ENCODE measurements around the gene WFDC2.

WFDC2 gene

DNA sequence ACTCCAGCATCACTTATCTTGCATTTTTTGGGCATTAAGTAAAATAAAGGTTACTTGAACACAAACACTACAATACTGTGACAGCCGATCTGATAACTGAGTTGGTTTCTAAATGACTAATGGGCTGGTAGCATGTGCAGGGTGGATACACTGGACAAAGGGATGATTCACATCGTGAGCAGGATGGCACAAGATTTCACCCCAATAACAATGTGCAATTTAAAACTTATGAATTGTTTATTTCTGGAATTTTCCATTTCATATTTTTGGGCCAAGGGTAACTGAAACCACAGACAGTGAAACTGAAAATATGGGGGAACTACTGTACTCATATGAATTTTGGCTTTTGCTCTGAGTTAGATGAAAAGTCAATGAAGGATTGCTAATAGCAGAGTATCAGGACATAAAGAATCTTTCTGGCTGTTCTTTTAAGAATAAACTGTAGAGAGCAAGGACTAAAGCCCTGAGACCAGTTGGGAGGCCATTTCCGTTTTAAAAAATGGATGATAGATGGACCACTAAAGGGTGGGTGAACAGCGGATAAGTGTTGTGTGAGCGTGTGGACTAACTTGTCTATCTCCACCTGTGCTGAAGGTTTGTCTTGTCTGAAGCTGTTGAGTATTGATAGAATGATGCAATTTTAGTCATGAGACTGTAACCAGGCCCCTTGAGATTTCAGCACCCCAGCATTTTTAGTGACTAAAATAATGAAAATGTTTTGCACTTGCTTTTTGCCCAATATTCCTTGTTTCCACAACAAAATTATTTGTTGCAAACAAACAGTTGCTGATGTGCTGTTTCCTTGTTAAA lies 37.7 kb downstream of the WFDC2 start:
- TF ChIP-seq, protein P1, sequence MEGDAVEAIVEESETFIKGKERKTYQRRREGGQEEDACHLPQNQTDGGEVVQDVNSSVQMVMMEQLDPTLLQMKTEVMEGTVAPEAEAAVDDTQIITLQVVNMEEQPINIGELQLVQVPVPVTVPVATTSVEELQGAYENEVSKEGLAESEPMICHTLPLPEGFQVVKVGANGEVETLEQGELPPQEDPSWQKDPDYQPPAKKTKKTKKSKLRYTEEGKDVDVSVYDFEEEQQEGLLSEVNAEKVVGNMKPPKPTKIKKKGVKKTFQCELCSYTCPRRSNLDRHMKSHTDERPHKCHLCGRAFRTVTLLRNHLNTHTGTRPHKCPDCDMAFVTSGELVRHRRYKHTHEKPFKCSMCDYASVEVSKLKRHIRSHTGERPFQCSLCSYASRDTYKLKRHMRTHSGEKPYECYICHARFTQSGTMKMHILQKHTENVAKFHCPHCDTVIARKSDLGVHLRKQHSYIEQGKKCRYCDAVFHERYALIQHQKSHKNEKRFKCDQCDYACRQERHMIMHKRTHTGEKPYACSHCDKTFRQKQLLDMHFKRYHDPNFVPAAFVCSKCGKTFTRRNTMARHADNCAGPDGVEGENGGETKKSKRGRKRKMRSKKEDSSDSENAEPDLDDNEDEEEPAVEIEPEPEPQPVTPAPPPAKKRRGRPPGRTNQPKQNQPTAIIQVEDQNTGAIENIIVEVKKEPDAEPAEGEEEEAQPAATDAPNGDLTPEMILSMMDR (IDR thresholded peaks at IDR 0.05): no peak

DNA sequence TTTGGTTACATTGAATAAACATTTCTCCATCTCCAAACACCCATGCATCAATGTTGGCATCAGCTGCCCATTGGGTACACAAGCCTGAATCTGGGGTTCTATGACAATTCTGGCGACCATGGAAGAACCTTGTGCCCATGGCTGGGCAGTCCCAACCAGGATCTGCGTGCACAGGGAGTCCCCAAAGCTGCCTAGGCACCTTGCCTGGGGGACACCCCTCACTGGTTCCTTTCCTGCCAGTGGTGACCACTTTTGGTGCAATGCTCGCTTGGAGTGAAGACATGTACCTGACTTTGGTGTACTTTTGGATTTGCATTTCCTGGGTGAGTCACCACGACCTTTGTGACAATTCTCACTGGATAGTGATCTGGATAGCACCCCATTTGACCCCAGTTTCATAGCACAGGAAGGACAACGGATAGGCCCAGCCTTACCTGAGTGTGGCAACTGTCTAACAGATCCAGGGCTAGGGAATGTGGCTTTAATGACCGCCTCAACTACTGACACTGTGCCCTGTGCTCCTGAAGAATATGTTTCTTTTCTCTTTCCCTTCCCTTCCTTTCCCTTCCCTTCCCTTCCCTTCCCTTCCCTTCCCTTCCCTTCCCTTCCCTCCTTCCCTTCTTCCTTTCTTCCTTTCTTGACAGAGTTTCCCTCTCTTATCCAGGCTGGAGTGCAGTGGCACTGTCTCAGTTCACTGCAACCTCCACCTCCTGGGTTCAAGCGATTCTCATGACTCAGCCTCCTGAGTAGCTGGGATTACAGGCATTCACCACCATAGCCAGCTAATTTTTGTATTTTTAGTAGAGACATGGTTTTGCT lies 38.7 kb downstream of the WFDC2 start:
- TF ChIP-seq, protein P1 (IDR thresholded peaks at IDR 0.05): no peak

DNA sequence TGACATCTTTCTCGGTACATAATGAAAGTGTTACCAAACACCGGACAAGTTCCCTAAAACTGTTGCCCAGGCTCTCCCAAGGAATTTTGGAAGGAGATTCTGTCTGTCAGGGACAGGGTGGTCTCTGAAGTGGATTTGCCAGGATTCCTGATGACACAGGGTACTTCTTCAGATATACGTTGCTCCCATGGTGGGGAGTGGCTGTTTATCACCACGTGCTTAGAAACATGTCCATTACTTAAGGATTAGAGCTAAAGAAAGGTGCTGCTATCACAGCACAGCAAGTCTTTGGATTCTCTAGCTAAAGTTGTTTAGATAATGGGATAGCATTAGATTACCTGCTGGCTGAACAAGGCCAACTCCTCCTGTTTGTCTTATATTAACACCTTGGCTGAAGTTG lies 39.5 kb downstream of the WFDC2 start:
- TF ChIP-seq, protein P1 (IDR thresholded peaks at IDR 0.05): no peak

DNA sequence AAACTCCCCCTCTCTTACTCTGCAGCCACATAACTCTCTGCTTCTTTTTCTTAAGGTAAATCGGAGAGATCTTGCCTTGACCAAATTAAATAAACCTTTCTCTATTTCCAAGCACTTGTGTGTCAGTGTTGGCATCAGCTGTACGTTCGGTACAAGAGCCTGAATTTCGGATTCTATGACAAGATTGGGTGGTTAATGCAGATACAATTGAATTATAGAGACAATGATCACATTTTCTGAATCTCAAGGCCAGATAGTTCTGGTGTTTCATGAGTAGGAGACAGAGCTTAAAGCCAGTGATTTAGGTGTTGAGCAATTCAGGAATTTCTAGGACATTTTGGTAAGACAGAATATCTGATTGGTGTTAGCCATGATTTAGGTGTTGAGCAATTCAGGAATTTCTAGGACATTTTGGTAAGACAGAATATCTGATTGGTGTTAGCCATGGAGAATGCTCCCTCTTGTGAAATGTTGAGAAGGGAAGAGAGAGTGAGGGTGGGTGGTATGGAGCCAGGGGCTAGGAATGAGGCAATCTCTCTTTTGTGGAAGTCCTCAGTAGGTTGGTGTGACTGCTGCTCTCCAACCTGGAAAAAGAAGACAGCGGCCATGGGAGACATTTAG lies 40.8 kb downstream of the WFDC2 start:
- TF ChIP-seq, protein P1 (IDR thresholded peaks at IDR 0.05): no peak

DNA sequence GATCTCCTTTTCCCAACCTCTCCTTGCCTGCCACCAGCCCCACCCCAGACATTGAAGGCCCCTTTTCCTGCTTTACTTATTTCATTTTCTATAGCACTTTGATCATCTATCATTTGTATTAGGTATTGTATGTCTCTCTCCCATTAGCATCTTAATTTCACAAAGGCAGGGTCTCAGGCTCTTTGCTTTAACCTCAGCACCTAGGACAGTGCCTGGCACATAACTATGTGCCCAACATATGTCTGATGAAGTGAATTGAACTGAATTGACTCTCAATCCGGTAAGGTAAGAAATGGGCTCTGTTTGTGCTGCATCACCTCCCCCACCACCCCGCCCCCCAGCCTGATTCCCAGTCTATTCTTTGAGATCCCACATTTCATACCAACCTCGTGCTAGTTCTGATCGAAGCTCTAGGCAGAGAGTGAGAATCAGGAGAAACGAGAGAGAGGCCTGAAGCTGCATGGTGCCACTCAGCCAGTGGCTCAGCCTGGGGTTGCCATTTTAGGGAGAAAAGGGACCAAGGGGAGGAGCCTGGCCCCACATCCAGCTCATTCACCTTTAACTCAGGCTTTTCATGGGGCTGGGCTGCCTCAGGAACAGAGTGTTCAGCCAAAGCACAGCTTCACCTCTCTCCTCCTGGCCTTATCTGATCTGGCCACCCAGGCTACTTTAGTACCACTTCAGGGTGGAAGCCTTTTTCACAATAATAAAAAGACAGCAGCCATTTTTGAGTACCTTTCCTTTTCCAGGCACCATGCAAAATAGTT lies 45.8 kb downstream of the WFDC2 start, which contains the start of gene SPINT3:
Gene SPINT3, minus strand, starts transcription at position 476 of the 767 bp plus-strand sequence. Its CDS starts 14 bp downstream, at position 462.
- TF ChIP-seq, protein P1 (IDR thresholded peaks at IDR 0.05): no peak

DNA sequence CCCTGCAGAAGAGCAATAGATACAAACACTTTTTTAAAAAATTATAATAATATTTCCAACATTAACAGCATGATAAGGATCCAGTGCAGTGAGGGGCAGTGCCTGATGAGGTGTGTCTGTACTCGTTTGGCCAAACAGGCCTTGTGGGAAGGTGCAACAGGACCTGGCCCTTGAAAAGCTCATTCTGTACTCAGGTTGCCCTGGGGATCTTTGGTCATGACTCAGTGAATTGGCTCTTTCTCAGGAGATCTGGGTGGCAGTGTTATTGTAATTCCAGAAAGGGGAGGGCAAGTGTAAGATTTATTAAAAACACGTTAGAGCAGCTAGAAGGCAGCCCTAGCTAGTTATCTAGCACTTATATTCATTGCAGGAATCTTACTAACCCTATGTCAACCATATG lies 48.7 kb downstream of the WFDC2 start:
- TF ChIP-seq, protein P1 (IDR thresholded peaks at IDR 0.05): no peak

DNA sequence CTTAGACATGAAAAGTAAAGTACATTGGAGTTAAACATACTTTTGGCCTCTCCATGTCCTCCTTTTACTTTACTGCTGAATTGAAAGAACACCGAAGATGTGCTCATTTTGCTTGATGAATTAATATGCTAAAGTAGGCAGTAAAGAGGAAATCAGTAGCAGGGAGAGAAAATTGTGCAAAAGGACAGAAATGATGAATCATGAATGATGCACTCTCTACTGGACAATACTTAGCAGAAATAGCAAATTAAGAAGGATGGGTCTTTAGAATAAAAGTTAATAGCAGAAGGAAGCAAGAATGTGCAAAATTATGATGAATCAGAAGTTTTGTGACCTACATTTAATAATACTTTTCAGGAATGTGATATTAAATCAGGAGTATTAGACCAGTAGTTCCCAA lies 54.3 kb downstream of the WFDC2 start:
- TF ChIP-seq, protein P1 (IDR thresholded peaks at IDR 0.05): no peak
